K562 (cell line): ENCODE measurements around the gene RPS27. TPM values are rescaled to one million over a fixed set of nuclear protein-coding genes. Genes with fewer than 3 reads are reported as not detected.

Source experiments
- CREB1 ChIP-seq, 2 experiments: sonication (generic) in 1 of 2; formaldehyde crosslinking in 1 of 2; IDR thresholded peaks; 2 replicates each; pipeline versions ENCODE4 v1.6.1 to v1.8.0; 2012 to 2022; ENCODE audit warnings: inconsistent platforms in 1 of 2, mild to moderate bottlenecking in 1 of 2, missing genetic modification reagents in 1 of 2, moderate library complexity in 1 of 2
- IFI16 ChIP-seq: fragments of 250-450 bp; sonication (Bioruptor Pico); IDR thresholded peaks from 2 replicates; pipeline ENCODE4 v2.1.2; 2022; ENCODE audit warnings: mild to moderate bottlenecking, inconsistent platforms
- KLF13 ChIP-seq: fragments of 450-650 bp; IDR thresholded peaks from 2 replicates; pipeline ENCODE4 v1.6.1; 2016; ENCODE audit warnings: missing genetic modification characterization, low read depth, mild to moderate bottlenecking, missing compliant biosample characterization, moderate library complexity, borderline replicate concordance
- MIER1 ChIP-seq: fragments of 450-650 bp; IDR thresholded peaks from 2 replicates; pipeline ENCODE4 v1.6.1; 2016; ENCODE audit warnings: antibody characterized with exemption, mild to moderate bottlenecking, low read depth
- NELFE ChIP-seq: IDR thresholded peaks from 2 replicates; pipeline ENCODE4 v1.6.1; 2011; ENCODE audit warnings: mild to moderate bottlenecking; ENCODE audit not compliant: insufficient read depth, insufficient read length
- PCBP2 ChIP-seq: fragments of 200-400 bp; formaldehyde crosslinking; IDR thresholded peaks from 2 replicates; pipeline ENCODE4 v1.6.1; 2018; ENCODE audit warnings: low read length, low read depth, mild to moderate bottlenecking, moderate library complexity; ENCODE audit not compliant: poor library complexity, severe bottlenecking
- RCOR1 ChIP-seq, 2 experiments: IDR thresholded peaks; 2 replicates each; pipeline ENCODE4 v1.6.1; 2012; ENCODE audit warnings: low read depth in 2 of 2, low read length in 2 of 2, borderline replicate concordance in 1 of 2, improper control_type of control experiment in 1 of 2
- SMARCA5 ChIP-seq: fragments of 450-650 bp; IDR thresholded peaks from 2 replicates; pipeline ENCODE4 v1.6.1; 2016
- SNIP1 ChIP-seq: fragments of 450-650 bp; IDR thresholded peaks from 2 replicates; pipeline ENCODE4 v1.7.1; 2017; ENCODE audit warnings: low read depth, mild to moderate bottlenecking
- TAF9B ChIP-seq: fragments of 450-650 bp; IDR thresholded peaks from 2 replicates; pipeline ENCODE4 v1.6.1; 2018; ENCODE audit warnings: mild to moderate bottlenecking; ENCODE audit not compliant: partially characterized antibody
- TOE1 ChIP-seq, 2 experiments: fragments of 450-650 bp in 1 of 2; sonication (generic) in 1 of 2; formaldehyde crosslinking in 1 of 2; IDR thresholded peaks; 2 replicates each; pipeline versions ENCODE4 v1.7.1 to v1.8.0; 2016 to 2022; ENCODE audit warnings: borderline replicate concordance in 2 of 2, mild to moderate bottlenecking in 2 of 2, antibody characterized with exemption in 1 of 2, inconsistent platforms in 1 of 2, low read depth in 1 of 2, missing genetic modification reagents in 1 of 2, moderate library complexity in 1 of 2
- XRCC5 ChIP-seq: fragments of 200-400 bp; formaldehyde crosslinking; IDR thresholded peaks from 2 replicates; pipeline ENCODE4 v1.6.1; 2017; ENCODE audit warnings: low read depth, mild to moderate bottlenecking, low read length
- ZNF143 ChIP-seq: sonication (generic); formaldehyde crosslinking; IDR thresholded peaks from 2 replicates; pipeline ENCODE4 v1.9.0; 2022; ENCODE audit warnings: mild to moderate bottlenecking, missing genetic modification reagents
- ZNF436 ChIP-seq: fragments of 250-450, 450-650 bp; sonication (Bioruptor Pico); formaldehyde crosslinking; IDR thresholded peaks from 2 replicates; pipeline ENCODE4 v1.7.0; 2020; ENCODE audit warnings: mild to moderate bottlenecking
- polyA plus RNA-seq, 8 experiments: library from polyadenylated mRNA; depleted of rRNA in 4 of 8; stranded (reverse) in 5 of 8; unstranded in 3 of 8; fragments of >200 nt; fragmentation: Nextera tagmentation in 2 of 8; fragmentation: Illumina TruSeq in 1 of 8; extraction: Ambion mirVana in 2 of 8; extraction: Trizol in 1 of 8; gene quantifications; 2 replicates each; pipeline versions ENCODE4 v1.2.1 to v1.2.3, GENCODE V29; 2011 to 2014; ENCODE audit warnings: inconsistent platforms in 1 of 8, missing spikeins in 1 of 8
- total RNA-seq, 7 experiments: library from RNA; depleted of rRNA in 6 of 7; stranded (reverse); fragments of >200 nt in 6 of 7; fragmentation: Illumina TruSeq in 2 of 7; extraction: Trizol in 2 of 7; gene quantifications; 2 replicates each; pipeline versions ENCODE4 v1.2.1 to v1.2.3, GENCODE V29; 2011 to 2021; ENCODE audit warnings: low replicate concordance in 1 of 7
- TF ChIP-seq, protein P1 (sequence below): fragments of 250-450 bp; sonication (Bioruptor Pico); IDR thresholded peaks from 2 replicates; pipeline ENCODE4 v1.8.0; 2022; ENCODE audit warnings: inconsistent platforms
- TF ChIP-seq, protein P2 (sequence below): fragments of 250-450 bp; sonication (Bioruptor Pico); IDR thresholded peaks from 2 replicates; pipeline ENCODE4 v1.8.0; 2021; ENCODE audit warnings: borderline replicate concordance, mild to moderate bottlenecking, moderate library complexity; ENCODE audit not compliant: poor library complexity, severe bottlenecking
- TF ChIP-seq, protein P3 (sequence below): fragments of 450-650 bp; formaldehyde crosslinking; IDR thresholded peaks from 2 replicates; pipeline ENCODE4 v1.4.0; 2020; ENCODE audit warnings: mild to moderate bottlenecking, moderate library complexity
- TF ChIP-seq, protein P4 (sequence below), 2 experiments: fragments of 150-350 bp in 1 of 2; IDR thresholded peaks; 2 replicates each; pipeline ENCODE4 v1.6.1; 2012 to 2016; ENCODE audit warnings: low read depth in 2 of 2, low read length in 2 of 2, mild to moderate bottlenecking in 1 of 2, moderate library complexity in 1 of 2

The RPS27 gene
- total and polyA plus RNA-seq, 9 of the 15 experiments (the other 6 are each of a cell fraction or from before 2014, with no cell fraction given): 2,091 to 9,377 (median 6,706) TPM

DNA sequence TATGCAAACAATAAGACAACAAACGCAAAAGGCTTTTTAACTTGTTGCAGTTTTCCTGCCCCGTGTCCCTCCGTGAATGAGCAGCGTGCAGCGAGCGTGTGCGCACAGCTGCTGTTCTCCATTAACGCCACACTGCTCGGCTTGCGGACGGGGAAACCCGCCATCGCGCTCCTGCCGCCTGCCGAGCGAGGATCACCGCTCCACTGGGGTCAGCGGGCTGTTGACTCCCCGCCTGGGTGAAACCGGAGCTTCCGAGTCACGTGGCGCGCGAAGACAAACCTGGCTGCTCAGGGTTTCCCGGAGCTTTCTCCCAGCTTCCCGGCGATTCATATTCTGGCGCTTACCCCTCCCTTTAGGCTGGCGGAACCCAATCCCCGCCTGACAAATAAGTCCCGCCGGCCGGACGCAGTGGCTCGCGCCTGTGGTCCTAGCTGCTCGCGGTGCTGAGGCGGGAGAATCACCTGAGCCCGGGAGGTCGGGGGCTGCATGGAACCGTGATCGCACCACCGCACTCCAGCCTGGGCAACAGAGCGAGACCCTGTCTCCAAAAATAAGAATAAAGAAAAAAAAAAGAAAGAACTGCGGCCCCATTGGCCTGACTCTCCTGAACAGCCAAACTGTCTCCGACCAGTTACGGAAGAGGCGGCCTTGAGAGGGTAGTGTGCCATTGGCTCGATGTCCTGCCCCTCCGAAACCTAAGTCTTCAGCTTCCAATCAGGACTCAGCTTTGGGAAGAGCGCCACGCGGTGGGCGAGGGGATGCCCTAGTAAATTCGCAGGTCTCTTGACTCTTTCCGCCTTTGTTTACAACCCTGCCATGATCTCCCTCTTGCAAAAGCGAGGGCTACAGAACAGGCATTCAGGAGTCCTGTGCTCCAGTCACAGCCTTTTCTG, 23.2 kb upstream of the RPS27 start, which contains the start of gene CREB3L4 (continued):
- TF ChIP-seq XRCC5: 0 out of 2 replicates have a peak, but pooled peaks have one; percentile 21
- no peak for TF ChIP-seq IFI16 (CRISPR knock-in tag)
- TF ChIP-seq, protein P1, sequence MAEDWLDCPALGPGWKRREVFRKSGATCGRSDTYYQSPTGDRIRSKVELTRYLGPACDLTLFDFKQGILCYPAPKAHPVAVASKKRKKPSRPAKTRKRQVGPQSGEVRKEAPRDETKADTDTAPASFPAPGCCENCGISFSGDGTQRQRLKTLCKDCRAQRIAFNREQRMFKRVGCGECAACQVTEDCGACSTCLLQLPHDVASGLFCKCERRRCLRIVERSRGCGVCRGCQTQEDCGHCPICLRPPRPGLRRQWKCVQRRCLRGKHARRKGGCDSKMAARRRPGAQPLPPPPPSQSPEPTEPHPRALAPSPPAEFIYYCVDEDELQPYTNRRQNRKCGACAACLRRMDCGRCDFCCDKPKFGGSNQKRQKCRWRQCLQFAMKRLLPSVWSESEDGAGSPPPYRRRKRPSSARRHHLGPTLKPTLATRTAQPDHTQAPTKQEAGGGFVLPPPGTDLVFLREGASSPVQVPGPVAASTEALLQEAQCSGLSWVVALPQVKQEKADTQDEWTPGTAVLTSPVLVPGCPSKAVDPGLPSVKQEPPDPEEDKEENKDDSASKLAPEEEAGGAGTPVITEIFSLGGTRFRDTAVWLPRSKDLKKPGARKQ (CRISPR knock-in tag): no peak
- TF ChIP-seq KLF13 (tag): no peak
- TF ChIP-seq NELFE: no peak
- TF ChIP-seq ZNF143: no peak
- TF ChIP-seq TOE1 (IDR thresholded peaks at IDR 0.05; ENCODE audit: borderline replicate concordance): peak; percentile 93
- peak; percentile 74; the same call in 1 of the 2 replicates for TF ChIP-seq TOE1 (CRISPR knock-in tag; IDR thresholded peaks at IDR 0.05; ENCODE audit: borderline replicate concordance, low read depth)
- no peak for TF ChIP-seq SMARCA5
- TF ChIP-seq PCBP2: no peak
- TF ChIP-seq, protein P2, sequence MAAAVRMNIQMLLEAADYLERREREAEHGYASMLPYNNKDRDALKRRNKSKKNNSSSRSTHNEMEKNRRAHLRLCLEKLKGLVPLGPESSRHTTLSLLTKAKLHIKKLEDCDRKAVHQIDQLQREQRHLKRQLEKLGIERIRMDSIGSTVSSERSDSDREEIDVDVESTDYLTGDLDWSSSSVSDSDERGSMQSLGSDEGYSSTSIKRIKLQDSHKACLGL (CRISPR knock-in tag): no peak
- TF ChIP-seq TAF9B: peak; percentile 62
- TF ChIP-seq, protein P3, sequence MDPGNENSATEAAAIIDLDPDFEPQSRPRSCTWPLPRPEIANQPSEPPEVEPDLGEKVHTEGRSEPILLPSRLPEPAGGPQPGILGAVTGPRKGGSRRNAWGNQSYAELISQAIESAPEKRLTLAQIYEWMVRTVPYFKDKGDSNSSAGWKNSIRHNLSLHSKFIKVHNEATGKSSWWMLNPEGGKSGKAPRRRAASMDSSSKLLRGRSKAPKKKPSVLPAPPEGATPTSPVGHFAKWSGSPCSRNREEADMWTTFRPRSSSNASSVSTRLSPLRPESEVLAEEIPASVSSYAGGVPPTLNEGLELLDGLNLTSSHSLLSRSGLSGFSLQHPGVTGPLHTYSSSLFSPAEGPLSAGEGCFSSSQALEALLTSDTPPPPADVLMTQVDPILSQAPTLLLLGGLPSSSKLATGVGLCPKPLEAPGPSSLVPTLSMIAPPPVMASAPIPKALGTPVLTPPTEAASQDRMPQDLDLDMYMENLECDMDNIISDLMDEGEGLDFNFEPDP: no peak
- peak; percentile 51; the same call in 1 of the 2 replicates for TF ChIP-seq CREB1 (IDR thresholded peaks at IDR 0.05)
- peak; percentile 67 for TF ChIP-seq CREB1 (CRISPR knock-in tag; IDR thresholded peaks at IDR 0.05)
- TF ChIP-seq, protein P4, sequence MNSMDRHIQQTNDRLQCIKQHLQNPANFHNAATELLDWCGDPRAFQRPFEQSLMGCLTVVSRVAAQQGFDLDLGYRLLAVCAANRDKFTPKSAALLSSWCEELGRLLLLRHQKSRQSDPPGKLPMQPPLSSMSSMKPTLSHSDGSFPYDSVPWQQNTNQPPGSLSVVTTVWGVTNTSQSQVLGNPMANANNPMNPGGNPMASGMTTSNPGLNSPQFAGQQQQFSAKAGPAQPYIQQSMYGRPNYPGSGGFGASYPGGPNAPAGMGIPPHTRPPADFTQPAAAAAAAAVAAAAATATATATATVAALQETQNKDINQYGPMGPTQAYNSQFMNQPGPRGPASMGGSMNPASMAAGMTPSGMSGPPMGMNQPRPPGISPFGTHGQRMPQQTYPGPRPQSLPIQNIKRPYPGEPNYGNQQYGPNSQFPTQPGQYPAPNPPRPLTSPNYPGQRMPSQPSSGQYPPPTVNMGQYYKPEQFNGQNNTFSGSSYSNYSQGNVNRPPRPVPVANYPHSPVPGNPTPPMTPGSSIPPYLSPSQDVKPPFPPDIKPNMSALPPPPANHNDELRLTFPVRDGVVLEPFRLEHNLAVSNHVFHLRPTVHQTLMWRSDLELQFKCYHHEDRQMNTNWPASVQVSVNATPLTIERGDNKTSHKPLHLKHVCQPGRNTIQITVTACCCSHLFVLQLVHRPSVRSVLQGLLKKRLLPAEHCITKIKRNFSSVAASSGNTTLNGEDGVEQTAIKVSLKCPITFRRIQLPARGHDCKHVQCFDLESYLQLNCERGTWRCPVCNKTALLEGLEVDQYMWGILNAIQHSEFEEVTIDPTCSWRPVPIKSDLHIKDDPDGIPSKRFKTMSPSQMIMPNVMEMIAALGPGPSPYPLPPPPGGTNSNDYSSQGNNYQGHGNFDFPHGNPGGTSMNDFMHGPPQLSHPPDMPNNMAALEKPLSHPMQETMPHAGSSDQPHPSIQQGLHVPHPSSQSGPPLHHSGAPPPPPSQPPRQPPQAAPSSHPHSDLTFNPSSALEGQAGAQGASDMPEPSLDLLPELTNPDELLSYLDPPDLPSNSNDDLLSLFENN (IDR thresholded peaks at IDR 0.05; ENCODE audit: low read depth in 2 of 2, low read length in 2 of 2): 0 out of 4 replicates have a peak, but pooled peaks of 1 of the 2 experiments have one; percentile 40
- no peak for TF ChIP-seq ZNF436 (CRISPR knock-in tag)
- TF ChIP-seq MIER1: no peak
- no peak for TF ChIP-seq SNIP1
- TF ChIP-seq RCOR1 (IDR thresholded peaks at IDR 0.05; ENCODE audit: borderline replicate concordance in 1 of 2, low read depth in 2 of 2, low read length in 2 of 2): peak in 1 of 2 experiments; percentile 73; a peak in 2 of 4 replicates
